MCF 10A (cell line): ENCODE data around the gene GTF2A2. TPM values are rescaled to one million over a fixed set of nuclear protein-coding genes. Genes with fewer than 3 reads are reported as not detected.
A peak's percentile ranks its signal among the peaks of the same experiment; 100 is the strongest.

Experiments used
- BruUV-seq: library from RNA; stranded (reverse); fragments of 400-500 nt; replicated peaks from 2 replicates; lab custom pipeline; 2021; lab: Mats Ljungman, UMichigan
- CTCF ChIA-PET: fragments of 300-600 bp; sonication (Branson Sonifier 250); formaldehyde crosslinking; extraction: SDS; loops from one replicate; lab custom pipeline; 2021; ENCODE audit warnings: antibody characterized with exemption, inconsistent platforms; lab: Yijun Ruan, JAX
- POLR2A ChIA-PET: fragments of 300-600, 350-650 bp; sonication (Branson Sonifier 250); formaldehyde crosslinking; extraction: SDS; loops from one replicate; lab custom pipeline; 2020; ENCODE audit warnings: antibody characterized with exemption, inconsistent platforms; lab: Yijun Ruan, JAX
- DNase-seq: peaks from one replicate; pipeline ENCODE4 v3.0.0-alpha.2; 2018; ENCODE audit not compliant: unreplicated experiment
- H3K27ac Mint-ChIP-seq: one replicate; pipeline ENCODE4 v1.8.0; 2022; ENCODE audit warnings: mild to moderate bottlenecking, low read depth, mixed read lengths; ENCODE audit not compliant: unreplicated experiment
- H3K27me3 Mint-ChIP-seq: one replicate; pipeline ENCODE4 v1.8.0; 2022; ENCODE audit warnings: mixed read lengths; ENCODE audit not compliant: insufficient read depth, unreplicated experiment
- H3K36me3 Mint-ChIP-seq: one replicate; pipeline ENCODE4 v1.8.0; 2022; ENCODE audit warnings: mild to moderate bottlenecking, moderate library complexity, mixed read lengths; ENCODE audit not compliant: insufficient read depth, unreplicated experiment
- H3K4me1 Mint-ChIP-seq: one replicate; pipeline ENCODE4 v1.8.0; 2022; ENCODE audit warnings: mixed read lengths; ENCODE audit not compliant: insufficient read depth, unreplicated experiment
- H3K4me3 Mint-ChIP-seq: one replicate; pipeline ENCODE4 v1.8.0; 2022; ENCODE audit warnings: mild to moderate bottlenecking, moderate library complexity, mixed read lengths; ENCODE audit not compliant: unreplicated experiment
- H3K9me3 Mint-ChIP-seq: one replicate; pipeline ENCODE4 v1.8.0; 2022; ENCODE audit warnings: mixed read lengths; ENCODE audit not compliant: unreplicated experiment
- intact Hi-C: fragments of 100-400 bp; cut with micrococcal nuclease; formaldehyde crosslinking; loops from 2 replicates; pipeline ENCODE4 v1.14.1; 2022
- total RNA-seq: library from RNA; stranded (reverse); gene quantifications from 2 replicates; pipeline ENCODE4 v1.2.3, GENCODE V29; 2022
- TF ChIP-seq, protein P1 (sequence below): fragments of 200-600 bp; IDR thresholded peaks from one replicate; pipeline ENCODE4 v1.8.0; 2022; ENCODE audit warnings: antibody characterized with exemption, mild to moderate bottlenecking; ENCODE audit not compliant: unreplicated experiment

GTF2A2 gene
- total RNA-seq, 1 experiment from 2014 or later = 152 TPM

DNA sequence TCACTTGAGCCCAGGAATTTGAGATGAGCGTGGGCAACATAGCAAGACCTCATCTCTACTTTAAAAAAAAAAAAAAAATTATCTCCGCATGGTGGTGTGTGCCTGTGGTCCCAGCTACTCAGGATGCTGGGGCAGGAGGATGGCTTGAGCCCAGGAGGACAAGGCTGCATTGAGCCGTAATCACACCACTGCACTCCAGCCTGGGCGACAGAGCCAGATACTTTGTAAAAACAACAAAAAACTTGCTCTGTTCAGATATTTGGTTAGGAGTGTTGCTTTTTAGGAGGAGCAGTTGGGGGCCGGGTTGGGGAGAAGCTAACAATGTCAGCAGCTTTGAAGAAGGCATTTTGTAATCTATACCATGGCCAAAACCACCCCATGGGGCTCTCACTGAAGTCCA lies 41.7 kb downstream of the GTF2A2 start:
- ChIA-PET CTCF (interaction anchor here (1.1 to 3.1 kb wide), 4 partner anchors 10 to 87 kb away, joined by 3 to 23 read pairs (median 4); no protein-coding TSS in a partner anchor), POLR2A (interaction anchor here (0.6 to 1.8 kb wide), 3 partner anchors 54 to 1041 kb away, joined by 3 to 5 read pairs (median 3); no protein-coding TSS in a partner anchor)
- Mint-ChIP-seq H3K4me1 (peaks cover 17% of the 10 kb centered on the region), H3K27ac (peak overlapping the region; percentile 36), H3K9me3 (no peaks in the 10 kb centered on the region), H3K27me3 (no peaks in the 10 kb centered on the region), H3K4me3 (no peak overlapping the region), H3K36me3 (no peaks in the 10 kb centered on the region)
- BruUV-seq = no TSS peak
- TF ChIP-seq, protein P1, sequence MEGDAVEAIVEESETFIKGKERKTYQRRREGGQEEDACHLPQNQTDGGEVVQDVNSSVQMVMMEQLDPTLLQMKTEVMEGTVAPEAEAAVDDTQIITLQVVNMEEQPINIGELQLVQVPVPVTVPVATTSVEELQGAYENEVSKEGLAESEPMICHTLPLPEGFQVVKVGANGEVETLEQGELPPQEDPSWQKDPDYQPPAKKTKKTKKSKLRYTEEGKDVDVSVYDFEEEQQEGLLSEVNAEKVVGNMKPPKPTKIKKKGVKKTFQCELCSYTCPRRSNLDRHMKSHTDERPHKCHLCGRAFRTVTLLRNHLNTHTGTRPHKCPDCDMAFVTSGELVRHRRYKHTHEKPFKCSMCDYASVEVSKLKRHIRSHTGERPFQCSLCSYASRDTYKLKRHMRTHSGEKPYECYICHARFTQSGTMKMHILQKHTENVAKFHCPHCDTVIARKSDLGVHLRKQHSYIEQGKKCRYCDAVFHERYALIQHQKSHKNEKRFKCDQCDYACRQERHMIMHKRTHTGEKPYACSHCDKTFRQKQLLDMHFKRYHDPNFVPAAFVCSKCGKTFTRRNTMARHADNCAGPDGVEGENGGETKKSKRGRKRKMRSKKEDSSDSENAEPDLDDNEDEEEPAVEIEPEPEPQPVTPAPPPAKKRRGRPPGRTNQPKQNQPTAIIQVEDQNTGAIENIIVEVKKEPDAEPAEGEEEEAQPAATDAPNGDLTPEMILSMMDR = no peak
- DNase-seq = no peak
- intact Hi-C loops = no loop called here

DNA sequence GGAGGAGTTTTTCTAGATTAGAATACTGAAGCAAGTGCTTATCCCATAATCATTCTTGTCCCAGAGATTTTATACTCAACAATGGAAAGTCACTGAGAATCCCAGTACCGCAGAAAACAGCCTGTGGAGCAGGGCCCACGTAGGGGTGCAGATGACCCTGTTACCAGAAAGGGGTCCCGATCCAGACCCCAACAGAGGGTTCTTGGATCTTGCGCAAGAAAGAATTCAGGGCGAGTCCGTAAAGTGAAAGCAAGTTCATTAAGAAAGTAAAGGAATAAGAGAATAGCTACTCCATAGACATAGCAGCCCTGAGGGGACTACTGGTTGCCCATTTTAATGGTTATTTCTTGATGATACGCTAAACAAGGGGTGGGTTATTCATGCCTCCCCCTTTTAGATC lies 43.2 kb downstream of the GTF2A2 start:
- intact Hi-C loops = no loop called here
- H3K27me3 Mint-ChIP-seq = no peaks in the 10 kb centered on the region
- H3K4me1 Mint-ChIP-seq = peaks cover 17% of the 10 kb centered on the region
- H3K27ac Mint-ChIP-seq = peak overlapping the region; percentile 36
- CTCF ChIA-PET = interaction anchor here (2.7 to 3.3 kb wide), 3 partner anchors 81 to 85 kb away, joined by 9 to 23 read pairs (median 20); no protein-coding TSS in a partner anchor
- TF ChIP-seq, protein P1 = no peak
- no peak for DNase-seq
- BruUV-seq = no TSS peak
- no peak overlapping the region for H3K4me3 Mint-ChIP-seq
- H3K36me3 Mint-ChIP-seq = no peaks in the 10 kb centered on the region
- no peaks in the 10 kb centered on the region for H3K9me3 Mint-ChIP-seq
- POLR2A ChIA-PET = interaction anchor here (1.0 kb wide), 1 partner anchor 63 kb away, joined by 3 read pairs; no protein-coding TSS in a partner anchor

GRCh38 chr15:59611276-59612260 lies 45.7 kb downstream of the GTF2A2 start, which contains the start of gene GCNT3:
GCNT3 (plus strand) TSS chr15:59611783; CDS start chr15:59618239, 6,456 bp downstream.
- H3K4me1 Mint-ChIP-seq = peaks cover 17% of the 10 kb centered on the region
- intact Hi-C loops = no loop called here
- CTCF ChIA-PET = interaction anchor here (0.5 to 3.3 kb wide), 7 partner anchors 31 to 1334 kb away, joined by 3 to 20 read pairs (median 4); no protein-coding TSS in a partner anchor
- no peak within 1 kb of the TSS for H3K4me3 Mint-ChIP-seq
- TF ChIP-seq, protein P1 = no peak
- H3K27ac Mint-ChIP-seq = peak within 1 kb of the TSS; percentile 79
- peak; percentile 31 for DNase-seq
- peaks cover 8% of the 10 kb centered on the region for H3K27me3 Mint-ChIP-seq
- POLR2A ChIA-PET = interaction anchor here (1.2 to 1.9 kb wide), 4 partner anchors 15 to 79 kb away, joined by 3 to 5 read pairs (median 4); partner anchors contain the start of gene GTF2A2
- no peaks in the 10 kb centered on the region for H3K9me3 Mint-ChIP-seq
- no TSS peak for BruUV-seq
- H3K36me3 Mint-ChIP-seq = no peaks in the 10 kb centered on the region
